ENCODE data around the gene C2CD4D.

- TF ChIP-seq CTCF (IDR thresholded peaks at IDR 0.05): no peak
- no peak for TF ChIP-seq POLR2A (IDR thresholded peaks at IDR 0.05)
Observed at GRCh38 chr1:151875419-151876097, 35.9 kb upstream of the C2CD4D start.
